HepG2 (cell line): ENCODE data around the gene WDR62. TPM values are rescaled to one million over a fixed set of nuclear protein-coding genes. Genes with fewer than 3 reads are reported as not detected.
A peak's percentile ranks its signal among the peaks of the same experiment; 100 is the strongest.

Source experiments
- ATF7 ChIP-seq, 2 experiments: fragments of 450-650 bp in 1 of 2; sonication (generic) in 1 of 2; formaldehyde crosslinking in 1 of 2; IDR thresholded peaks; 2 replicates each; pipeline versions ENCODE4 v1.4.0 to v1.6.1; 2016 to 2020; ENCODE audit warnings: antibody characterized with exemption in 1 of 2, mild to moderate bottlenecking in 1 of 2, missing genetic modification reagents in 1 of 2
- HDAC6 ChIP-seq: fragments of 200-600 bp; sonication (generic); IDR thresholded peaks from 2 replicates; pipeline ENCODE4 v1.7.0; 2017; ENCODE audit warnings: mild to moderate bottlenecking, antibody characterized with exemption, low read length, low read depth
- ISL2 ChIP-seq: sonication (generic); formaldehyde crosslinking; IDR thresholded peaks from 2 replicates; pipeline ENCODE4 v1.5.0; 2020; ENCODE audit warnings: missing genetic modification reagents
- NFIB ChIP-seq: sonication (generic); formaldehyde crosslinking; IDR thresholded peaks from 2 replicates; pipeline ENCODE4 v1.9.0; 2021; ENCODE audit warnings: missing genetic modification reagents, mild to moderate bottlenecking, borderline replicate concordance
- POLR2AphosphoS2 ChIP-seq: IDR thresholded peaks from 2 replicates; pipeline ENCODE4 v1.6.1; 2011; ENCODE audit warnings: low read depth, low read length, improper control_type of control experiment
- RFX5 ChIP-seq: IDR thresholded peaks from 2 replicates; pipeline ENCODE4 v1.6.1; 2011; ENCODE audit warnings: low read depth, low read length, improper control_type of control experiment
- THAP11 ChIP-seq: IDR thresholded peaks from 2 replicates; pipeline ENCODE4 v1.6.1; 2016; ENCODE audit warnings: missing biosample characterization, missing genetic modification reagents
- ZBTB38 ChIP-seq: sonication (generic); formaldehyde crosslinking; IDR thresholded peaks from 2 replicates; pipeline ENCODE4 v1.5.1; 2020; ENCODE audit warnings: mild to moderate bottlenecking, missing genetic modification reagents
- ZBTB7A ChIP-seq: sonication (generic); formaldehyde crosslinking; IDR thresholded peaks from 2 replicates; pipeline ENCODE4 v1.8.0; 2022; ENCODE audit warnings: mild to moderate bottlenecking, missing genetic modification reagents
- ZFP36L1 ChIP-seq: sonication (generic); formaldehyde crosslinking; IDR thresholded peaks from 2 replicates; pipeline ENCODE4 v1.8.0; 2022; ENCODE audit warnings: mild to moderate bottlenecking, missing genetic modification reagents, moderate library complexity
- ZNF207 ChIP-seq: fragments of 450-650 bp; IDR thresholded peaks from 2 replicates; pipeline ENCODE4 v1.6.1; 2016; ENCODE audit warnings: antibody characterized with exemption, borderline replicate concordance
- ZNF331 ChIP-seq: sonication (generic); formaldehyde crosslinking; IDR thresholded peaks from 2 replicates; pipeline ENCODE4 v1.4.0; 2020; ENCODE audit warnings: missing genetic modification reagents
- ZNF441 ChIP-seq: sonication (generic); formaldehyde crosslinking; IDR thresholded peaks from 2 replicates; pipeline ENCODE4 v1.7.0; 2021; ENCODE audit warnings: missing genetic modification reagents, borderline replicate concordance
- ZNF773 ChIP-seq: sonication (generic); formaldehyde crosslinking; IDR thresholded peaks from 2 replicates; pipeline ENCODE4 v1.4.0; 2020; ENCODE audit warnings: missing genetic modification reagents, borderline replicate concordance
- polyA plus RNA-seq, 8 experiments: library from polyadenylated mRNA; depleted of rRNA in 3 of 8; stranded (reverse) in 7 of 8; unstranded in 1 of 8; fragments of >200 nt; fragmentation: Illumina TruSeq in 4 of 8; extraction: Trizol in 4 of 8; gene quantifications; 2 replicates each; pipeline versions ENCODE4 v1.2.1 to v1.2.3, GENCODE V29; 2011 to 2016; ENCODE audit warnings: low read depth in 4 of 8, missing spikeins in 1 of 8, mixed read lengths in 1 of 8; ENCODE audit not compliant: insufficient read depth in 1 of 8
- total RNA-seq, 5 experiments: library from RNA; depleted of rRNA; stranded (reverse); fragments of >200 nt; fragmentation: Illumina TruSeq; extraction: Trizol; gene quantifications; 2 replicates each; pipeline ENCODE4 v1.2.3, GENCODE V29; 2016; ENCODE audit warnings: low read depth in 1 of 5
- TF ChIP-seq, protein P1 (sequence below): sonication (generic); formaldehyde crosslinking; IDR thresholded peaks from 2 replicates; pipeline ENCODE4 v1.4.0; 2020; ENCODE audit warnings: missing genetic modification reagents; ENCODE audit errors: not compliant biosample characterization
- TF ChIP-seq, protein P2 (sequence below): sonication (generic); formaldehyde crosslinking; IDR thresholded peaks from 2 replicates; pipeline ENCODE4 v1.5.1; 2020; ENCODE audit warnings: missing genetic modification reagents, mild to moderate bottlenecking, borderline replicate concordance
- TF ChIP-seq, protein P3 (sequence below): sonication (generic); formaldehyde crosslinking; IDR thresholded peaks from 2 replicates; pipeline ENCODE4 v1.9.0; 2022; ENCODE audit warnings: low read depth, missing genetic modification reagents
- TF ChIP-seq, protein P4 (sequence below): sonication (generic); formaldehyde crosslinking; IDR thresholded peaks from 2 replicates; pipeline ENCODE4 v1.4.0; 2020; ENCODE audit warnings: low read depth, missing genetic modification reagents
- TF ChIP-seq, protein P5 (sequence below): sonication (generic); formaldehyde crosslinking; IDR thresholded peaks from 2 replicates; pipeline ENCODE4 v1.8.0; 2022; ENCODE audit warnings: missing genetic modification reagents, mild to moderate bottlenecking, moderate library complexity, borderline replicate concordance

Gene WDR62
- total and polyA plus RNA-seq, 2 of the 13 experiments (the other 11 are each of a cell fraction or from before 2014, with no cell fraction given), result 5.8 to 12.5 TPM

DNA sequence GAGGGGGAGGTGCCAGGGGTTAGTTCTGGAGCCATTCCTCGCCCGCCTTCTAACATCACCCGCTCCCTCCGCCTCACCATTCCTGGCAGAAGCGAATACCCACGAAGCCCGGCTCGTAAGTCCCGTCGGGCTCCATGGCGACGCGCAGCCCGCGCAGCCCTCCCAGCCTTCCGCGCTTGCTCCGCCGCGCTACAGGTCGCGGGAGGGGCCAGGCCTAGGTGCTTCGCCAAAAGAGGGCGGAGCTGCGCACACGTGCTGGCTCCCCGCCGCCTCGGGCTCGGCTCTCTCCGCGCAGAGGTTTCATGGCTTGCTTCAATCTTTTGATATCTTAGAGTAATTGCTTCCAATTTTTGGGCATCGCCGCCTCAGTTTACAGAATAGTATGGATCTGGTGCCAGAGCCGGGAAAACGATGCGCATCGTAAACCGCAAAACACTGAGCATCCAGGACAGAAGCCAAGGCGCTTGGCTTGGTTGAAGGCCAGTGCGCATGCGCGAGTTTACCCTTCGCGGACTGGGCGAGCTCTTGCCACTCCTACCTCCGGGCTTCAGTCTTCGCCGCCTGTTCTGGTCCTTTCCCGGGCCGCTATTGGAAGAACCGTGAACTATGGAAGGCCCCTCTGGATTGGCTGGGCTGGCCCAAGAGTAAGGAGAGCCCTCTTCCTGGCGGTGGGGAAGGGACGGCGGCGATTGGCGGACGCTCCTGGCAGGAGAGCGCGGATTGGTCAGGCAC, 60.2 kb downstream of the WDR62 start, which contains the start of gene POLR2I (continued):
- no peak for TF ChIP-seq ATF7 (IDR thresholded peaks at IDR 0.05)
- TF ChIP-seq ATF7 (CRISPR knock-in tag; IDR thresholded peaks at IDR 0.05), result no peak
- TF ChIP-seq NFIB, result no peak
- no peak; the same call in 1 of the 2 replicates for TF ChIP-seq ZBTB38
- TF ChIP-seq ZNF331 (CRISPR knock-in tag), result peak; percentile 95
- TF ChIP-seq, protein P1, sequence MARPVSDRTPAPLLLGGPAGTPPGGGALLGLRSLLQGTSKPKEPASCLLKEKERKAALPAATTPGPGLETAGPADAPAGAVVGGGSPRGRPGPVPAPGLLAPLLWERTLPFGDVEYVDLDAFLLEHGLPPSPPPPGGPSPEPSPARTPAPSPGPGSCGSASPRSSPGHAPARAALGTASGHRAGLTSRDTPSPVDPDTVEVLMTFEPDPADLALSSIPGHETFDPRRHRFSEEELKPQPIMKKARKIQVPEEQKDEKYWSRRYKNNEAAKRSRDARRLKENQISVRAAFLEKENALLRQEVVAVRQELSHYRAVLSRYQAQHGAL, result peak; percentile 77
- TF ChIP-seq, protein P2, sequence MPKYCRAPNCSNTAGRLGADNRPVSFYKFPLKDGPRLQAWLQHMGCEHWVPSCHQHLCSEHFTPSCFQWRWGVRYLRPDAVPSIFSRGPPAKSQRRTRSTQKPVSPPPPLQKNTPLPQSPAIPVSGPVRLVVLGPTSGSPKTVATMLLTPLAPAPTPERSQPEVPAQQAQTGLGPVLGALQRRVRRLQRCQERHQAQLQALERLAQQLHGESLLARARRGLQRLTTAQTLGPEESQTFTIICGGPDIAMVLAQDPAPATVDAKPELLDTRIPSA, result no peak
- TF ChIP-seq, protein P3, sequence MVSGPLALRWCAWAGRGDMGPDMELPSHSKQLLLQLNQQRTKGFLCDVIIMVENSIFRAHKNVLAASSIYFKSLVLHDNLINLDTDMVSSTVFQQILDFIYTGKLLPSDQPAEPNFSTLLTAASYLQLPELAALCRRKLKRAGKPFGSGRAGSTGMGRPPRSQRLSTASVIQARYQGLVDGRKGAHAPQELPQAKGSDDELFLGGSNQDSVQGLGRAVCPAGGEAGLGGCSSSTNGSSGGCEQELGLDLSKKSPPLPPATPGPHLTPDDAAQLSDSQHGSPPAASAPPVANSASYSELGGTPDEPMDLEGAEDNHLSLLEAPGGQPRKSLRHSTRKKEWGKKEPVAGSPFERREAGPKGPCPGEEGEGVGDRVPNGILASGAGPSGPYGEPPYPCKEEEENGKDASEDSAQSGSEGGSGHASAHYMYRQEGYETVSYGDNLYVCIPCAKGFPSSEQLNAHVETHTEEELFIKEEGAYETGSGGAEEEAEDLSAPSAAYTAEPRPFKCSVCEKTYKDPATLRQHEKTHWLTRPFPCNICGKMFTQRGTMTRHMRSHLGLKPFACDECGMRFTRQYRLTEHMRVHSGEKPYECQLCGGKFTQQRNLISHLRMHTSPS, result no peak; the same call in 1 of the 2 replicates
- TF ChIP-seq, protein P4, sequence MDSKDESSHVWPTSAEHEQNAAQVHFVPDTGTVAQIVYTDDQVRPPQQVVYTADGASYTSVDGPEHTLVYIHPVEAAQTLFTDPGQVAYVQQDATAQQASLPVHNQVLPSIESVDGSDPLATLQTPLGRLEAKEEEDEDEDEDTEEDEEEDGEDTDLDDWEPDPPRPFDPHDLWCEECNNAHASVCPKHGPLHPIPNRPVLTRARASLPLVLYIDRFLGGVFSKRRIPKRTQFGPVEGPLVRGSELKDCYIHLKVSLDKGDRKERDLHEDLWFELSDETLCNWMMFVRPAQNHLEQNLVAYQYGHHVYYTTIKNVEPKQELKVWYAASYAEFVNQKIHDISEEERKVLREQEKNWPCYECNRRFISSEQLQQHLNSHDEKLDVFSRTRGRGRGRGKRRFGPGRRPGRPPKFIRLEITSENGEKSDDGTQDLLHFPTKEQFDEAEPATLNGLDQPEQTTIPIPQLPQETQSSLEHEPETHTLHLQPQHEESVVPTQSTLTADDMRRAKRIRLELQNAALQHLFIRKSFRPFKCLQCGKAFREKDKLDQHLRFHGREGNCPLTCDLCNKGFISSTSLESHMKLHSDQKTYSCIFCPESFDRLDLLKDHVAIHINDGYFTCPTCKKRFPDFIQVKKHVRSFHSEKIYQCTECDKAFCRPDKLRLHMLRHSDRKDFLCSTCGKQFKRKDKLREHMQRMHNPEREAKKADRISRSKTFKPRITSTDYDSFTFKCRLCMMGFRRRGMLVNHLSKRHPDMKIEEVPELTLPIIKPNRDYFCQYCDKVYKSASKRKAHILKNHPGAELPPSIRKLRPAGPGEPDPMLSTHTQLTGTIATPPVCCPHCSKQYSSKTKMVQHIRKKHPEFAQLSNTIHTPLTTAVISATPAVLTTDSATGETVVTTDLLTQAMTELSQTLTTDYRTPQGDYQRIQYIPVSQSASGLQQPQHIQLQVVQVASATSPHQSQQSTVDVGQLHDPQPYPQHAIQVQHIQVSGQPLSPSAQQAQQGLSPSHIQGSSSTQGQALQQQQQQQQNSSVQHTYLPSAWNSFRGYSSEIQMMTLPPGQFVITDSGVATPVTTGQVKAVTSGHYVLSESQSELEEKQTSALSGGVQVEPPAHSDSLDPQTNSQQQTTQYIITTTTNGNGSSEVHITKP, result no peak; the same call in 1 of the 2 replicates
- TF ChIP-seq HDAC6, result no peak
- TF ChIP-seq ZNF207, result no peak
- TF ChIP-seq, protein P5, sequence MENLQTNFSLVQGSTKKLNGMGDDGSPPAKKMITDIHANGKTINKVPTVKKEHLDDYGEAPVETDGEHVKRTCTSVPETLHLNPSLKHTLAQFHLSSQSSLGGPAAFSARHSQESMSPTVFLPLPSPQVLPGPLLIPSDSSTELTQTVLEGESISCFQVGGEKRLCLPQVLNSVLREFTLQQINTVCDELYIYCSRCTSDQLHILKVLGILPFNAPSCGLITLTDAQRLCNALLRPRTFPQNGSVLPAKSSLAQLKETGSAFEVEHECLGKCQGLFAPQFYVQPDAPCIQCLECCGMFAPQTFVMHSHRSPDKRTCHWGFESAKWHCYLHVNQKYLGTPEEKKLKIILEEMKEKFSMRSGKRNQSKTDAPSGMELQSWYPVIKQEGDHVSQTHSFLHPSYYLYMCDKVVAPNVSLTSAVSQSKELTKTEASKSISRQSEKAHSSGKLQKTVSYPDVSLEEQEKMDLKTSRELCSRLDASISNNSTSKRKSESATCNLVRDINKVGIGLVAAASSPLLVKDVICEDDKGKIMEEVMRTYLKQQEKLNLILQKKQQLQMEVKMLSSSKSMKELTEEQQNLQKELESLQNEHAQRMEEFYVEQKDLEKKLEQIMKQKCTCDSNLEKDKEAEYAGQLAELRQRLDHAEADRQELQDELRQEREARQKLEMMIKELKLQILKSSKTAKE, result no peak
- TF ChIP-seq ZNF441, result peak; percentile 71; the same call in 1 of the 2 replicates
- peak; percentile 22; the same call in 1 of the 2 replicates for TF ChIP-seq ZFP36L1 (CRISPR knock-in tag)
- TF ChIP-seq ZNF773 (CRISPR knock-in tag), result peak; percentile 88; the same call in 1 of the 2 replicates
- no peak for TF ChIP-seq POLR2AphosphoS2
- TF ChIP-seq RFX5, result peak; percentile 69
- TF ChIP-seq THAP11 (CRISPR knock-in tag), result peak; percentile 92
- no peak for TF ChIP-seq ZBTB7A
- peak; percentile 87 for TF ChIP-seq ISL2 (CRISPR knock-in tag)
